Glutamatergic neuron (in vitro differentiated cells): ENCODE measurements around the gene ZNF747. TPM values are rescaled to one million over a fixed set of nuclear protein-coding genes. Genes with fewer than 3 reads are reported as not detected.

Experiments
- DNase-seq: peaks from one replicate; pipeline ENCODE4 v3.0.0; 2022
- H3K27ac Mint-ChIP-seq: one replicate; pipeline ENCODE4 v1.8.0; 2020; ENCODE audit warnings: mild to moderate bottlenecking, mixed read lengths, inconsistent platforms; ENCODE audit not compliant: unreplicated experiment
- H3K27me3 Mint-ChIP-seq: one replicate; pipeline ENCODE4 v1.8.0; 2020; ENCODE audit warnings: mild to moderate bottlenecking, moderate library complexity, mixed read lengths, inconsistent platforms; ENCODE audit not compliant: unreplicated experiment
- H3K36me3 Mint-ChIP-seq: one replicate; pipeline ENCODE4 v1.8.0; 2020; ENCODE audit warnings: mild to moderate bottlenecking, mixed read lengths, inconsistent platforms; ENCODE audit not compliant: unreplicated experiment
- H3K4me1 Mint-ChIP-seq: one replicate; pipeline ENCODE4 v1.8.0; 2020; ENCODE audit warnings: mild to moderate bottlenecking, low read depth, mixed read lengths, inconsistent platforms; ENCODE audit not compliant: unreplicated experiment
- H3K4me3 Mint-ChIP-seq: one replicate; pipeline ENCODE4 v1.8.0; 2020; ENCODE audit warnings: mild to moderate bottlenecking, mixed read lengths, inconsistent platforms; ENCODE audit not compliant: unreplicated experiment
- H3K9me3 Mint-ChIP-seq: one replicate; pipeline ENCODE4 v1.8.0; 2020; ENCODE audit warnings: mild to moderate bottlenecking, moderate library complexity, mixed read lengths, inconsistent platforms; ENCODE audit not compliant: unreplicated experiment
- CTCF ChIP-seq: fragments of 200-600 bp; sonication (generic); IDR thresholded peaks from one replicate; pipeline ENCODE4 v1.5.0; 2021; ENCODE audit not compliant: partially characterized antibody, unreplicated experiment
- total RNA-seq: library from RNA; stranded (reverse); fragmentation: NEBNext Ultra II Directional; extraction: Animal tissue kit (Norgen Biotek cat#: 25700); gene quantifications from one replicate; pipeline ENCODE4 v1.2.1, GENCODE V29; 2021; ENCODE audit not compliant: unreplicated experiment

Gene ZNF747
- total RNA-seq, 1 donor from 2014 or later, result 15.1 TPM

- peaks cover 7% of the 10 kb centered on the region for H3K27me3 Mint-ChIP-seq
- H3K27ac Mint-ChIP-seq, result no peak overlapping the region
- TF ChIP-seq CTCF, result no peak
- no peaks in the 10 kb centered on the region for H3K4me1 Mint-ChIP-seq
- H3K36me3 Mint-ChIP-seq, result no peaks in the 10 kb centered on the region
- no peaks in the 10 kb centered on the region for H3K9me3 Mint-ChIP-seq
- no peak for DNase-seq
- H3K4me3 Mint-ChIP-seq, result no peak overlapping the region
Observed at GRCh38 chr16:30488764-30489605, 45.7 kb downstream of the ZNF747 start.

GRCh38 chr16:30485818-30486436 is 48.7 kb downstream of the ZNF747 start:
- no peak for TF ChIP-seq CTCF
- no peaks in the 10 kb centered on the region for H3K9me3 Mint-ChIP-seq
- no peaks in the 10 kb centered on the region for H3K36me3 Mint-ChIP-seq
- peaks cover 7% of the 10 kb centered on the region for H3K27me3 Mint-ChIP-seq
- H3K4me3 Mint-ChIP-seq, result no peak overlapping the region
- H3K4me1 Mint-ChIP-seq, result no peaks in the 10 kb centered on the region
- DNase-seq, result no peak
- H3K27ac Mint-ChIP-seq, result no peak overlapping the region

- DNase-seq, result no peak
- TF ChIP-seq CTCF, result no peak
Observed at GRCh38 chr16:30484887-30485286, 49.8 kb downstream of the ZNF747 start.

GRCh38 chr16:30482366-30482765 is 52.3 kb downstream of the ZNF747 start:
- Mint-ChIP-seq H3K36me3 (no peaks in the 10 kb centered on the region), H3K4me3 (no peak overlapping the region), H3K27ac (no peak overlapping the region), H3K9me3 (no peaks in the 10 kb centered on the region), H3K27me3 (peaks cover 4% of the 10 kb centered on the region), H3K4me1 (no peaks in the 10 kb centered on the region)
- TF ChIP-seq CTCF, result no peak
- no peak for DNase-seq

More at GRCh38 chr16:30484887-30485286, 49.8 kb downstream of the ZNF747 start:
- no peak overlapping the region for H3K4me3 Mint-ChIP-seq
- no peaks in the 10 kb centered on the region for H3K4me1 Mint-ChIP-seq
- H3K36me3 Mint-ChIP-seq, result no peaks in the 10 kb centered on the region
- peaks cover 6% of the 10 kb centered on the region for H3K27me3 Mint-ChIP-seq
- H3K27ac Mint-ChIP-seq, result no peak overlapping the region
- H3K9me3 Mint-ChIP-seq, result no peaks in the 10 kb centered on the region

- DNase-seq, result no peak
- no peak overlapping the region for H3K27ac Mint-ChIP-seq
- no peak overlapping the region for H3K4me3 Mint-ChIP-seq
- H3K9me3 Mint-ChIP-seq, result no peaks in the 10 kb centered on the region
- peaks cover 2% of the 10 kb centered on the region for H3K27me3 Mint-ChIP-seq
- no peak for TF ChIP-seq CTCF
- no peaks in the 10 kb centered on the region for H3K36me3 Mint-ChIP-seq
- H3K4me1 Mint-ChIP-seq, result no peaks in the 10 kb centered on the region
Observed at GRCh38 chr16:30481381-30481780, 53.3 kb downstream of the ZNF747 start.
